ENCODE measurements around the gene SOX12. TPM values are rescaled to one million over a fixed set of nuclear protein-coding genes. Genes with fewer than 3 reads are reported as not detected.

SOX12 gene
- total RNA-seq, 4 donors from 2014 or later, result 3.5 to 14.4 (median 7.2) TPM

- intact Hi-C loops (cut with DNase I), result no loop called here
- no peak overlapping the region for H3K4me3 ChIP-seq
- 88% methylated on average over 2 of the region's 2 CpGs for WGBS
- TF ChIP-seq CTCF (IDR thresholded peaks at IDR 0.05), result no peak
- TF ChIP-seq POLR2A (IDR thresholded peaks at IDR 0.05; ENCODE audit: low read depth), result no peak
- no peak for TF ChIP-seq POLR2AphosphoS5 (IDR thresholded peaks at IDR 0.05)
- TF ChIP-seq EP300 (IDR thresholded peaks at IDR 0.05), result no peak
- no peak overlapping the region for H3K27ac ChIP-seq (replicated peaks in 1 of 4)
- no peaks in the 10 kb centered on the region for H3K9me3 ChIP-seq
- peaks cover 0 to 30% (median 19%) of the 10 kb centered on the region in 4 donors for H3K36me3 ChIP-seq
- no peaks in the 10 kb centered on the region for H3K27me3 ChIP-seq
- no peaks in the 10 kb centered on the region for H3K4me1 ChIP-seq
- no peak for DNase-seq (ENCODE audit: extremely low spot score)
These were observed 8.9 kb upstream of the SOX12 start for GRCh38 chr20:316316-317068.

GRCh38 chr20:324177-325044 is 941 bp upstream of the SOX12 start:
- H3K27ac ChIP-seq (replicated peaks in 1 of 4), result peak overlapping the region; percentile 81 to 98 (median 97)
- H3K9me3 ChIP-seq, result no peaks in the 10 kb centered on the region
- H3K36me3 ChIP-seq, result peaks cover 0 to 17% (median 10%) of the 10 kb centered on the region in 4 donors
- 2% methylated on average over 24 of the region's 69 CpGs for WGBS
- peaks cover 16 to 53% (median 47%) of the 10 kb centered on the region in 4 donors for H3K4me1 ChIP-seq
- no peaks in the 10 kb centered on the region for H3K27me3 ChIP-seq
- DNase-seq (ENCODE audit: extremely low spot score), result peak; percentile 96
- H3K4me3 ChIP-seq, result peak overlapping the region; percentile 60 to 97 (median 72)
- no peak for TF ChIP-seq EP300 (IDR thresholded peaks at IDR 0.05)
- peak; percentile 91 to 94 for TF ChIP-seq POLR2AphosphoS5 (IDR thresholded peaks at IDR 0.05)
- peak; percentile 14 to 41 (median 15) for TF ChIP-seq CTCF (IDR thresholded peaks at IDR 0.05)
- TF ChIP-seq POLR2A (IDR thresholded peaks at IDR 0.05; ENCODE audit: low read depth), result peak; percentile 66
- intact Hi-C loops (cut with DNase I), result no loop called here

- peak overlapping the region; percentile 60 to 97 (median 72) for H3K4me3 ChIP-seq
- H3K27ac ChIP-seq (replicated peaks in 1 of 4), result peak overlapping the region; percentile 81 to 98 (median 97)
- TF ChIP-seq POLR2A (IDR thresholded peaks at IDR 0.05; ENCODE audit: low read depth) (no peak), CTCF (IDR thresholded peaks at IDR 0.05) (no peak), POLR2AphosphoS5 (IDR thresholded peaks at IDR 0.05) (no peak), EP300 (IDR thresholded peaks at IDR 0.05) (no peak)
- H3K9me3 ChIP-seq, result no peaks in the 10 kb centered on the region
- no peaks in the 10 kb centered on the region for H3K27me3 ChIP-seq
- 2% methylated on average over 34 of the region's 103 CpGs for WGBS
- no peak for DNase-seq (ENCODE audit: extremely low spot score)
- peaks cover 19 to 70% (median 61%) of the 10 kb centered on the region in 4 donors for H3K4me1 ChIP-seq
- H3K36me3 ChIP-seq, result peaks cover 0 to 5% (median 2%) of the 10 kb centered on the region in 4 donors
- intact Hi-C loops (cut with DNase I), result no loop called here
These were observed 715 bp downstream of the SOX12 start for GRCh38 chr20:325889-326644.

GRCh38 chr20:326645-327185 is 1.4 kb downstream of the SOX12 start:
- no peak for TF ChIP-seq CTCF (IDR thresholded peaks at IDR 0.05)
- no peak for TF ChIP-seq POLR2AphosphoS5 (IDR thresholded peaks at IDR 0.05)
- Histone ChIP-seq H3K4me1 (peaks cover 19 to 73% (median 61%) of the 10 kb centered on the region in 4 donors), H3K27me3 (no peaks in the 10 kb centered on the region), H3K4me3 (peak overlapping the region; percentile 60 to 97 (median 72)), H3K36me3 (peaks cover 0 to 5% (median 2%) of the 10 kb centered on the region in 4 donors), H3K27ac (replicated peaks in 1 of 4) (peak overlapping the region; percentile 81 to 98 (median 97)), H3K9me3 (no peaks in the 10 kb centered on the region)
- intact Hi-C loops (cut with DNase I), result no loop called here
- 1% methylated on average over 10 of the region's 38 CpGs for WGBS
- no peak for DNase-seq (ENCODE audit: extremely low spot score)

Measured in esophagus muscularis mucosa (tissue), 4 donors.